ENCODE measurements around the gene SRP54.

Gene SRP54

DNA sequence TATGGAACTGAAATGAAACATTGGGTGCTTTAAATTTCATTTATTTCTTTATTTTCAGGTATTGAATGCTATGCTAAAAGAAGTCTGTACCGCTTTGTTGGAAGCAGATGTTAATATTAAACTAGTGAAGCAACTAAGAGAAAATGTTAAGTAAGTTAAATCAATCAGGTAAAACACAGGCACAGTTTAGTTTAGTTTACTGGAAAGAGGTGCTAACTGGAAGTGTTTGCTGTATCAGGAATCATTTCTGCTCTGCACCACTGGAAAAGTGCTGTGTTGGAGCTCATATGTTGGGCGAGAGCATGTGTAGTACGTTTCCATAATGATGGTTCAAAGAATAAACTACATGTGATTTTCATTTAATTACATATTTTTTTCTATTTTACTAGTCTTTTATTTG is 16.7 kb downstream of the SRP54 start:
- no peak overlapping the region for H3K4me3 ChIP-seq (ENCODE audit: low read depth, low read length)
- peaks cover 27 to 29% of the 10 kb centered on the region in 2 experiments for H3K36me3 ChIP-seq (ENCODE audit: control insufficient read depth in 2 of 2, insufficient read depth in 1 of 2, low read length in 2 of 2)
- H3K4me1 ChIP-seq (ENCODE audit: control insufficient read depth, insufficient read depth, low read length), result no peaks in the 10 kb centered on the region
- H3K27ac ChIP-seq (ENCODE audit: extremely low read depth, low read depth, low read length), result no peak overlapping the region
- ChIA-PET CTCF (interaction anchor here (1.4 kb wide), 1 partner anchor 327 kb away, joined by 3 read pairs; no protein-coding TSS in a partner anchor), POLR2A (no interaction called here)
- TF ChIP-seq, protein P1, sequence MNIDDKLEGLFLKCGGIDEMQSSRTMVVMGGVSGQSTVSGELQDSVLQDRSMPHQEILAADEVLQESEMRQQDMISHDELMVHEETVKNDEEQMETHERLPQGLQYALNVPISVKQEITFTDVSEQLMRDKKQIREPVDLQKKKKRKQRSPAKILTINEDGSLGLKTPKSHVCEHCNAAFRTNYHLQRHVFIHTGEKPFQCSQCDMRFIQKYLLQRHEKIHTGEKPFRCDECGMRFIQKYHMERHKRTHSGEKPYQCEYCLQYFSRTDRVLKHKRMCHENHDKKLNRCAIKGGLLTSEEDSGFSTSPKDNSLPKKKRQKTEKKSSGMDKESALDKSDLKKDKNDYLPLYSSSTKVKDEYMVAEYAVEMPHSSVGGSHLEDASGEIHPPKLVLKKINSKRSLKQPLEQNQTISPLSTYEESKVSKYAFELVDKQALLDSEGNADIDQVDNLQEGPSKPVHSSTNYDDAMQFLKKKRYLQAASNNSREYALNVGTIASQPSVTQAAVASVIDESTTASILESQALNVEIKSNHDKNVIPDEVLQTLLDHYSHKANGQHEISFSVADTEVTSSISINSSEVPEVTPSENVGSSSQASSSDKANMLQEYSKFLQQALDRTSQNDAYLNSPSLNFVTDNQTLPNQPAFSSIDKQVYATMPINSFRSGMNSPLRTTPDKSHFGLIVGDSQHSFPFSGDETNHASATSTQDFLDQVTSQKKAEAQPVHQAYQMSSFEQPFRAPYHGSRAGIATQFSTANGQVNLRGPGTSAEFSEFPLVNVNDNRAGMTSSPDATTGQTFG (tag by site-specific recombination; IDR thresholded peaks at IDR 0.05; ENCODE audit: borderline replicate concordance), result no peak
- TF ChIP-seq, protein P2, sequence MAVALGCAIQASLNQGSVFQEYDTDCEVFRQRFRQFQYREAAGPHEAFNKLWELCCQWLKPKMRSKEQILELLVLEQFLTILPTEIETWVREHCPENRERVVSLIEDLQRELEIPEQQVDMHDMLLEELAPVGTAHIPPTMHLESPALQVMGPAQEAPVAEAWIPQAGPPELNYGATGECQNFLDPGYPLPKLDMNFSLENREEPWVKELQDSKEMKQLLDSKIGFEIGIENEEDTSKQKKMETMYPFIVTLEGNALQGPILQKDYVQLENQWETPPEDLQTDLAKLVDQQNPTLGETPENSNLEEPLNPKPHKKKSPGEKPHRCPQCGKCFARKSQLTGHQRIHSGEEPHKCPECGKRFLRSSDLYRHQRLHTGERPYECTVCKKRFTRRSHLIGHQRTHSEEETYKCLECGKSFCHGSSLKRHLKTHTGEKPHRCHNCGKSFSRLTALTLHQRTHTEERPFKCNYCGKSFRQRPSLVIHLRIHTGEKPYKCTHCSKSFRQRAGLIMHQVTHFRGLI (tag by site-specific recombination; IDR thresholded peaks at IDR 0.05), result no peak
- TF ChIP-seq BCL11A (tag by site-specific recombination; IDR thresholded peaks at IDR 0.05; ENCODE audit: low read depth), result no peak
- TF ChIP-seq MYNN (tag by site-specific recombination; IDR thresholded peaks at IDR 0.05; ENCODE audit: borderline replicate concordance), result no peak
- TF ChIP-seq KLF10 (tag by site-specific recombination; IDR thresholded peaks at IDR 0.05), result no peak
- no peak for TF ChIP-seq ZNF366 (tag by site-specific recombination; conservative IDR thresholded peaks at IDR 0.05)
- TF ChIP-seq ZNF155 (tag by site-specific recombination; IDR thresholded peaks at IDR 0.05), result no peak
- no peak for TF ChIP-seq KLF16 (tag by site-specific recombination; IDR thresholded peaks at IDR 0.05)
- no peak for TF ChIP-seq ZNF133 (tag by site-specific recombination; IDR thresholded peaks at IDR 0.05)
- TF ChIP-seq ZNF416 (tag by site-specific recombination; IDR thresholded peaks at IDR 0.05), result no peak
- TF ChIP-seq ZNF394 (tag by site-specific recombination; IDR thresholded peaks at IDR 0.05; ENCODE audit: borderline replicate concordance), result no peak
- TF ChIP-seq, protein P3, sequence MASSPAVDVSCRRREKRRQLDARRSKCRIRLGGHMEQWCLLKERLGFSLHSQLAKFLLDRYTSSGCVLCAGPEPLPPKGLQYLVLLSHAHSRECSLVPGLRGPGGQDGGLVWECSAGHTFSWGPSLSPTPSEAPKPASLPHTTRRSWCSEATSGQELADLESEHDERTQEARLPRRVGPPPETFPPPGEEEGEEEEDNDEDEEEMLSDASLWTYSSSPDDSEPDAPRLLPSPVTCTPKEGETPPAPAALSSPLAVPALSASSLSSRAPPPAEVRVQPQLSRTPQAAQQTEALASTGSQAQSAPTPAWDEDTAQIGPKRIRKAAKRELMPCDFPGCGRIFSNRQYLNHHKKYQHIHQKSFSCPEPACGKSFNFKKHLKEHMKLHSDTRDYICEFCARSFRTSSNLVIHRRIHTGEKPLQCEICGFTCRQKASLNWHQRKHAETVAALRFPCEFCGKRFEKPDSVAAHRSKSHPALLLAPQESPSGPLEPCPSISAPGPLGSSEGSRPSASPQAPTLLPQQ (tag by site-specific recombination; IDR thresholded peaks at IDR 0.05), result no peak
- no peaks in the 10 kb centered on the region for H3K9me3 ChIP-seq (ENCODE audit: control insufficient read depth, insufficient read depth, low read depth, low read length)

DNA sequence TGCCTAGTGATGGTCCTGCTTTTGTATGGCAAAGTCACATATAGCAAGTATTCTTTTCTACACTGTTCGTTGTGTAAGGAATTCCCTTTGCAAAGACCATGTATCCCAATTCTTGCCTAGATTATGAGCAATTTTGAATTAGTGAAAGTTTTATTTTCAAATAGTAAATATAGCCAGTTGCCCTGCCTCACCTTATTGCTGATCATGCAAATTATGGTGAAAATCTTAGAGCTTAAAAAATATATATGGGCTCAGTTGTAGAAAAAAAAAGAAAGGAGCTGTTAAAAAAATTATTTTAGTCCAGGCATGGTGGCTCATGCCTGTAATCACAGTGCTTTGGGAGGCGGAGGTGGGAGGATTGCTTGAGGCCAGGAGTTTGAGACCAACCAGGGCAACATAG is 18.8 kb downstream of the SRP54 start:
- Histone ChIP-seq H3K9me3 (ENCODE audit: control insufficient read depth, insufficient read depth, low read depth, low read length) (no peaks in the 10 kb centered on the region), H3K36me3 (ENCODE audit: control insufficient read depth in 2 of 2, insufficient read depth in 1 of 2, low read length in 2 of 2) (peaks cover 27 to 35% of the 10 kb centered on the region in 2 experiments), H3K4me3 (ENCODE audit: low read depth, low read length) (no peak overlapping the region), H3K27ac (ENCODE audit: extremely low read depth, low read depth, low read length) (no peak overlapping the region), H3K4me1 (ENCODE audit: control insufficient read depth, insufficient read depth, low read length) (no peaks in the 10 kb centered on the region)
- CTCF ChIA-PET, result interaction anchor here (0.7 kb wide), 1 partner anchor 780 kb away, joined by 4 read pairs; no protein-coding TSS in a partner anchor
- POLR2A ChIA-PET, result no interaction called here
- TF ChIP-seq ZBTB17 (tag by site-specific recombination; IDR thresholded peaks at IDR 0.05) (no peak), ZNF791 (tag by site-specific recombination; IDR thresholded peaks at IDR 0.05) (no peak), ZNF629 (tag by site-specific recombination; IDR thresholded peaks at IDR 0.05) (no peak), ZNF658 (tag by site-specific recombination; IDR thresholded peaks at IDR 0.05) (no peak), ZNF16 (tag by site-specific recombination; IDR thresholded peaks at IDR 0.05; ENCODE audit: low read depth) (no peak), ZNF624 (tag by site-specific recombination; IDR thresholded peaks at IDR 0.05) (no peak), YY1 (tag by site-specific recombination; IDR thresholded peaks at IDR 0.05) (no peak), ZFP37 (tag by site-specific recombination; IDR thresholded peaks at IDR 0.05) (no peak), ZNF747 (tag by site-specific recombination; IDR thresholded peaks at IDR 0.05) (no peak)
- TF ChIP-seq, protein P4, sequence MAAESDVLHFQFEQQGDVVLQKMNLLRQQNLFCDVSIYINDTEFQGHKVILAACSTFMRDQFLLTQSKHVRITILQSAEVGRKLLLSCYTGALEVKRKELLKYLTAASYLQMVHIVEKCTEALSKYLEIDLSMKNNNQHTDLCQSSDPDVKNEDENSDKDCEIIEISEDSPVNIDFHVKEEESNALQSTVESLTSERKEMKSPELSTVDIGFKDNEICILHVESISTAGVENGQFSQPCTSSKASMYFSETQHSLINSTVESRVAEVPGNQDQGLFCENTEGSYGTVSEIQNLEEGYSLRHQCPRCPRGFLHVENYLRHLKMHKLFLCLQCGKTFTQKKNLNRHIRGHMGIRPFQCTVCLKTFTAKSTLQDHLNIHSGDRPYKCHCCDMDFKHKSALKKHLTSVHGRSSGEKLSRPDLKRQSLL (tag by site-specific recombination; IDR thresholded peaks at IDR 0.05), result no peak
- TF ChIP-seq, protein P5, sequence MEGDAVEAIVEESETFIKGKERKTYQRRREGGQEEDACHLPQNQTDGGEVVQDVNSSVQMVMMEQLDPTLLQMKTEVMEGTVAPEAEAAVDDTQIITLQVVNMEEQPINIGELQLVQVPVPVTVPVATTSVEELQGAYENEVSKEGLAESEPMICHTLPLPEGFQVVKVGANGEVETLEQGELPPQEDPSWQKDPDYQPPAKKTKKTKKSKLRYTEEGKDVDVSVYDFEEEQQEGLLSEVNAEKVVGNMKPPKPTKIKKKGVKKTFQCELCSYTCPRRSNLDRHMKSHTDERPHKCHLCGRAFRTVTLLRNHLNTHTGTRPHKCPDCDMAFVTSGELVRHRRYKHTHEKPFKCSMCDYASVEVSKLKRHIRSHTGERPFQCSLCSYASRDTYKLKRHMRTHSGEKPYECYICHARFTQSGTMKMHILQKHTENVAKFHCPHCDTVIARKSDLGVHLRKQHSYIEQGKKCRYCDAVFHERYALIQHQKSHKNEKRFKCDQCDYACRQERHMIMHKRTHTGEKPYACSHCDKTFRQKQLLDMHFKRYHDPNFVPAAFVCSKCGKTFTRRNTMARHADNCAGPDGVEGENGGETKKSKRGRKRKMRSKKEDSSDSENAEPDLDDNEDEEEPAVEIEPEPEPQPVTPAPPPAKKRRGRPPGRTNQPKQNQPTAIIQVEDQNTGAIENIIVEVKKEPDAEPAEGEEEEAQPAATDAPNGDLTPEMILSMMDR (tag by site-specific recombination; IDR thresholded peaks at IDR 0.05), result no peak
- TF ChIP-seq, protein P6, sequence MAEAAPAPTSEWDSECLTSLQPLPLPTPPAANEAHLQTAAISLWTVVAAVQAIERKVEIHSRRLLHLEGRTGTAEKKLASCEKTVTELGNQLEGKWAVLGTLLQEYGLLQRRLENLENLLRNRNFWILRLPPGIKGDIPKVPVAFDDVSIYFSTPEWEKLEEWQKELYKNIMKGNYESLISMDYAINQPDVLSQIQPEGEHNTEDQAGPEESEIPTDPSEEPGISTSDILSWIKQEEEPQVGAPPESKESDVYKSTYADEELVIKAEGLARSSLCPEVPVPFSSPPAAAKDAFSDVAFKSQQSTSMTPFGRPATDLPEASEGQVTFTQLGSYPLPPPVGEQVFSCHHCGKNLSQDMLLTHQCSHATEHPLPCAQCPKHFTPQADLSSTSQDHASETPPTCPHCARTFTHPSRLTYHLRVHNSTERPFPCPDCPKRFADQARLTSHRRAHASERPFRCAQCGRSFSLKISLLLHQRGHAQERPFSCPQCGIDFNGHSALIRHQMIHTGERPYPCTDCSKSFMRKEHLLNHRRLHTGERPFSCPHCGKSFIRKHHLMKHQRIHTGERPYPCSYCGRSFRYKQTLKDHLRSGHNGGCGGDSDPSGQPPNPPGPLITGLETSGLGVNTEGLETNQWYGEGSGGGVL (tag by site-specific recombination; IDR thresholded peaks at IDR 0.05), result no peak
